PC-9 (cell line): ENCODE data around the gene CDC14A. TPM values are rescaled to one million over a fixed set of nuclear protein-coding genes. Genes with fewer than 3 reads are reported as not detected.

Experiments
- BruUV-seq: library from RNA; stranded (reverse); fragments of 400-500 nt; replicated peaks from 2 replicates; lab custom pipeline; 2021; lab: Mats Ljungman, UMichigan
- CTCF ChIA-PET: fragments of 300-600 bp; sonication (Branson Sonifier 250); formaldehyde crosslinking; loops from one replicate; lab custom pipeline; 2022; ENCODE audit warnings: antibody characterized with exemption; lab: Charles Lee
- POLR2A ChIA-PET: fragments of 300-600 bp; sonication (Branson Sonifier 250); formaldehyde crosslinking; loops from one replicate; lab custom pipeline; 2022; ENCODE audit warnings: antibody characterized with exemption; ENCODE audit not compliant: unreplicated experiment; lab: Charles Lee
- DNase-seq, 2 experiments: peaks; one replicate each; pipeline versions ENCODE4 v3.0.0 to v3.0.0-alpha.2; 2015 to 2022; ENCODE audit warnings: mixed read lengths in 1 of 2
- H2AFZ ChIP-seq: fragments of 200-600 bp; sonication (generic); 2 replicates; pipeline ENCODE4 v1.8.1; 2017; ENCODE audit warnings: antibody characterized with exemption
- H3F3A ChIP-seq: fragments of 200-600 bp; sonication (generic); 2 replicates; pipeline ENCODE4 v1.8.1; 2017; ENCODE audit warnings: antibody characterized with exemption, mild to moderate bottlenecking, low read depth; ENCODE audit not compliant: insufficient read depth
- H3K27ac ChIP-seq: fragments of 200-600 bp; sonication (generic); 2 replicates; pipeline ENCODE4 v1.6.1; 2016; ENCODE audit warnings: mixed run types
- H3K27me3 ChIP-seq: fragments of 200-600 bp; sonication (generic); 2 replicates; pipeline ENCODE4 v1.6.1; 2016; ENCODE audit warnings: low read depth, mixed run types; ENCODE audit not compliant: insufficient read depth
- H3K36me3 ChIP-seq: fragments of 200-600 bp; sonication (generic); 2 replicates; pipeline ENCODE4 v1.6.1; 2016; ENCODE audit warnings: low read depth, mixed run types
- H3K4me1 ChIP-seq: fragments of 200-600 bp; sonication (generic); replicated peaks from 2 replicates; pipeline ENCODE4 v1.6.1; 2016; ENCODE audit warnings: mixed run types; ENCODE audit not compliant: insufficient read depth
- H3K4me2 ChIP-seq: fragments of 200-600 bp; sonication (generic); 2 replicates; pipeline ENCODE4 v1.6.1; 2017; ENCODE audit warnings: mixed run types
- H3K4me3 ChIP-seq: fragments of 200-600 bp; sonication (generic); 2 replicates; pipeline ENCODE4 v1.6.1; 2016; ENCODE audit warnings: mixed run types
- H3K79me2 ChIP-seq: fragments of 200-600 bp; sonication (generic); 2 replicates; pipeline ENCODE4 v1.6.1; 2017; ENCODE audit warnings: low read depth, mixed run types
- H3K9me2 ChIP-seq: fragments of 200-600 bp; sonication (generic); 2 replicates; pipeline ENCODE4 v1.8.1; 2017; ENCODE audit warnings: mild to moderate bottlenecking; ENCODE audit not compliant: insufficient read depth
- H3K9me3 ChIP-seq: fragments of 200-600 bp; sonication (generic); 2 replicates; pipeline ENCODE4 v1.8.1; 2016; ENCODE audit warnings: low read depth; ENCODE audit not compliant: insufficient read depth
- H4K20me1 ChIP-seq: fragments of 200-600 bp; sonication (generic); 2 replicates; pipeline ENCODE4 v1.8.1; 2017; ENCODE audit not compliant: insufficient read depth
- CTCF ChIP-seq: fragments of 200-600 bp; sonication (generic); conservative IDR thresholded peaks from 2 replicates; pipeline ENCODE4 v1.6.1; 2017; ENCODE audit warnings: mixed run types, antibody characterized with exemption, mild to moderate bottlenecking, moderate library complexity
- EZH2 ChIP-seq: fragments of 200-600 bp; sonication (generic); IDR thresholded peaks from 2 replicates; pipeline ENCODE4 v1.8.0; 2017; ENCODE audit warnings: antibody characterized with exemption, low read depth
- intact Hi-C: fragments of 100-400 bp; cut with micrococcal nuclease; formaldehyde crosslinking; loops from one replicate; pipeline ENCODE4 v1.10.0; 2022; ENCODE audit not compliant: unreplicated experiment
- total RNA-seq: library from RNA; stranded (reverse); gene quantifications from 2 replicates; pipeline ENCODE4 v1.2.3, GENCODE V29; 2021

Gene CDC14A
- total RNA-seq, 1 experiment from 2014 or later, result 2.8 TPM

GRCh38 chr1:100422065-100422464 lies 69.8 kb downstream of the CDC14A start:
- no TSS peak for BruUV-seq
- H2AFZ ChIP-seq, result no peak overlapping the region
- ChIA-PET CTCF (no interaction called here), POLR2A (no interaction called here)
- H4K20me1 ChIP-seq, result no peaks in the 10 kb centered on the region
- no peak overlapping the region for H3K4me3 ChIP-seq
- no peak overlapping the region for H3K27ac ChIP-seq
- no peaks in the 10 kb centered on the region for H3K9me2 ChIP-seq
- no peaks in the 10 kb centered on the region for H3K79me2 ChIP-seq
- H3K4me2 ChIP-seq, result no peak overlapping the region
- DNase-seq, result no peak
- TF ChIP-seq EZH2, result no peak
- no peak for TF ChIP-seq CTCF
- H3K36me3 ChIP-seq, result no peaks in the 10 kb centered on the region
- H3K9me3 ChIP-seq, result no peaks in the 10 kb centered on the region
- H3F3A ChIP-seq, result no peaks in the 10 kb centered on the region
- intact Hi-C loops, result no loop called here
- H3K4me1 ChIP-seq, result no peaks in the 10 kb centered on the region
- no peaks in the 10 kb centered on the region for H3K27me3 ChIP-seq

- CTCF ChIA-PET, result no interaction called here
- H3K9me2 ChIP-seq, result no peaks in the 10 kb centered on the region; the same call in 1 of the 2 replicates
- H3K4me2 ChIP-seq, result no peak overlapping the region
Observed at GRCh38 chr1:100423832-100424337, 71.6 kb downstream of the CDC14A start.

GRCh38 chr1:100428160-100428559 lies 75.9 kb downstream of the CDC14A start:
- H3K4me2 ChIP-seq, result no peak overlapping the region
- intact Hi-C loops, result no loop called here
- H3F3A ChIP-seq, result no peaks in the 10 kb centered on the region
- H2AFZ ChIP-seq, result no peak overlapping the region
- H3K79me2 ChIP-seq, result no peaks in the 10 kb centered on the region
- no peaks in the 10 kb centered on the region; the same call in 1 of the 2 replicates for H3K9me2 ChIP-seq
- peaks cover 3% of the 10 kb centered on the region for H3K4me1 ChIP-seq
- POLR2A ChIA-PET, result no interaction called here
- BruUV-seq, result no TSS peak
- H4K20me1 ChIP-seq, result no peaks in the 10 kb centered on the region
- no peaks in the 10 kb centered on the region for H3K9me3 ChIP-seq
- no peak for TF ChIP-seq CTCF
- no peak for TF ChIP-seq EZH2
- H3K27ac ChIP-seq, result no peak overlapping the region
- H3K27me3 ChIP-seq, result no peaks in the 10 kb centered on the region
- no peaks in the 10 kb centered on the region for H3K36me3 ChIP-seq
- DNase-seq, result no peak
- CTCF ChIA-PET, result no interaction called here
- H3K4me3 ChIP-seq, result no peak overlapping the region

More at GRCh38 chr1:100423832-100424337, 71.6 kb downstream of the CDC14A start:
- H3K27me3 ChIP-seq, result no peaks in the 10 kb centered on the region
- no peak overlapping the region for H3K27ac ChIP-seq
- H2AFZ ChIP-seq, result no peak overlapping the region
- no peak overlapping the region for H3K4me3 ChIP-seq
- H3K9me3 ChIP-seq, result no peaks in the 10 kb centered on the region
- BruUV-seq, result no TSS peak
- H3K4me1 ChIP-seq, result no peaks in the 10 kb centered on the region
- no peaks in the 10 kb centered on the region for H3K79me2 ChIP-seq
- intact Hi-C loops, result no loop called here
- no peak for DNase-seq
- H3F3A ChIP-seq, result no peaks in the 10 kb centered on the region
- H4K20me1 ChIP-seq, result no peaks in the 10 kb centered on the region
- H3K36me3 ChIP-seq, result no peaks in the 10 kb centered on the region
- no peak for TF ChIP-seq EZH2
- no peak for TF ChIP-seq CTCF
- POLR2A ChIA-PET, result interaction anchor here (0.6 kb wide), 2 partner anchors 34 to 888 kb away, joined by 3 to 4 read pairs; no protein-coding TSS in a partner anchor
